HepG2 (cell line): ENCODE results near the gene IP6K3. TPM values are rescaled to one million over a fixed set of nuclear protein-coding genes. Genes with fewer than 3 reads are reported as not detected.

ENCODE experiments used
- ATAC-seq: fragments of 200-7000 bp; cut with Tn5 transposase; 3 replicates; pipeline ENCODE4 v1.9.1; 2020; ENCODE audit warnings: mild to moderate bottlenecking, moderate library complexity
- BruUV-seq: library from RNA; stranded (reverse); fragments of 400-500 nt; replicated peaks from 2 replicates; lab custom pipeline; 2021; lab: Mats Ljungman, UMichigan
- CTCF ChIA-PET: fragments of 300-600 bp; formaldehyde crosslinking; extraction: SDS; loops from one replicate; lab custom pipeline; 2021; ENCODE audit warnings: low total read pairs, inconsistent platforms, low intra/inter-chr PET ratio; lab: Yijun Ruan, JAX
- POLR2A ChIA-PET: fragments of 350-600 bp; sonication (Branson Sonifier 250); formaldehyde crosslinking; loops from one replicate; lab custom pipeline; 2020; ENCODE audit warnings: antibody characterized with exemption, inconsistent platforms; lab: Yijun Ruan, JAX
- DNase-seq: peaks from one replicate; pipeline ENCODE4 v3.0.0-alpha.2; 2015; ENCODE audit warnings: low spot score
- FAIRE-seq: peaks from 3 replicates; lab custom pipeline; 2011; peaks lifted over from hg19 to GRCh38; lab: Jason Lieb, UNC
- H2AFZ ChIP-seq: one replicate; pipeline ENCODE4 v1.6.1; 2011; ENCODE audit warnings: low read length, inconsistent platforms
- H3K27ac ChIP-seq: fragments of 300-600 bp; 3 replicates; pipeline ENCODE4 v1.8.0; 2011; ENCODE audit warnings: mixed run types, mild to moderate bottlenecking, mixed read lengths, low read length, inconsistent platforms; ENCODE audit not compliant: insufficient read depth; ENCODE audit errors: extremely low read length
- H3K27me3 ChIP-seq, 2 experiments: fragments of 200-600 bp in 1 of 2; 2 replicates in 1 of 2; 3 replicates in 1 of 2; pipeline versions ENCODE4 v1.6.0 to v1.8.0; 2011; ENCODE audit warnings: low read length in 2 of 2, mild to moderate bottlenecking in 2 of 2, moderate library complexity in 2 of 2, inconsistent platforms in 1 of 2; ENCODE audit not compliant: insufficient read depth in 2 of 2, control insufficient read depth in 1 of 2
- H3K36me3 ChIP-seq, 2 experiments: fragments of 200-600 bp in 1 of 2; replicated peaks in 1 of 2; 2 replicates in 1 of 2; 3 replicates in 1 of 2; pipeline versions ENCODE4 v1.5.1 to v1.8.0; 2011; ENCODE audit warnings: low read length in 2 of 2, inconsistent platforms in 1 of 2; ENCODE audit not compliant: insufficient read depth in 2 of 2, control insufficient read depth in 1 of 2
- H3K4me1 ChIP-seq: 2 replicates; pipeline ENCODE4 v1.5.1; 2012; ENCODE audit warnings: low read length, inconsistent platforms; ENCODE audit not compliant: insufficient read depth
- H3K4me2 ChIP-seq: 2 replicates; pipeline ENCODE4 v1.6.0; 2011; ENCODE audit warnings: low read depth, low read length, inconsistent platforms
- H3K4me3 ChIP-seq, 3 experiments: fragments of 200-600 bp in 1 of 3; sonication (generic), shearing (Covaris generic) in 1 of 3; replicated peaks in 1 of 3; 2 replicates each; pipeline ENCODE4 v1.5.1; 2011 to 2016; ENCODE audit warnings: low read length in 3 of 3, inconsistent platforms in 2 of 3, low read depth in 2 of 3, mild to moderate bottlenecking in 2 of 3, control low read depth in 1 of 3, mixed read lengths in 1 of 3; ENCODE audit not compliant: insufficient read depth in 1 of 3
- H3K79me2 ChIP-seq: one replicate; pipeline ENCODE4 v1.6.1; 2011; ENCODE audit warnings: low read length, inconsistent platforms; ENCODE audit not compliant: insufficient read depth
- H3K9ac ChIP-seq: 2 replicates; pipeline ENCODE4 v1.6.0; 2011; ENCODE audit warnings: mild to moderate bottlenecking, low read depth, low read length, inconsistent platforms; ENCODE audit not compliant: insufficient read depth
- H3K9me3 ChIP-seq: 2 replicates; pipeline ENCODE4 v1.5.1; 2012; ENCODE audit warnings: mild to moderate bottlenecking, low read length
- H4K20me1 ChIP-seq: 2 replicates; pipeline ENCODE4 v1.6.0; 2011; ENCODE audit warnings: inconsistent platforms, mild to moderate bottlenecking, low read length, moderate library complexity; ENCODE audit not compliant: insufficient read depth
- BHLHE40 ChIP-seq: IDR thresholded peaks from 2 replicates; pipeline ENCODE4 v1.6.1; 2011; ENCODE audit warnings: low read length, improper control_type of control experiment
- CENPBD1 ChIP-seq: sonication (generic); formaldehyde crosslinking; IDR thresholded peaks from 2 replicates; pipeline ENCODE4 v1.8.0; 2022; ENCODE audit warnings: missing genetic modification reagents, low read depth, mild to moderate bottlenecking, borderline replicate concordance
- CHD2 ChIP-seq: IDR thresholded peaks from 2 replicates; pipeline ENCODE4 v1.6.1; 2011; ENCODE audit warnings: low read depth, low read length, improper control_type of control experiment
- EED ChIP-seq: sonication (generic); formaldehyde crosslinking; IDR thresholded peaks from 2 replicates; pipeline ENCODE4 v1.5.0; 2020; ENCODE audit warnings: mild to moderate bottlenecking, missing genetic modification reagents
- GPBP1L1 ChIP-seq: sonication (generic); formaldehyde crosslinking; IDR thresholded peaks from 2 replicates; pipeline ENCODE4 v1.5.0; 2020; ENCODE audit warnings: mild to moderate bottlenecking, missing genetic modification reagents
- HMG20B ChIP-seq: conservative IDR thresholded peaks from 2 replicates; pipeline ENCODE4 v1.6.1; 2016; ENCODE audit warnings: missing genetic modification reagents, missing compliant biosample characterization
- HOXA3 ChIP-seq: sonication (generic); formaldehyde crosslinking; IDR thresholded peaks from 2 replicates; pipeline ENCODE4 v1.5.0; 2020; ENCODE audit warnings: missing genetic modification reagents
- MED1 ChIP-seq: sonication (generic); formaldehyde crosslinking; IDR thresholded peaks from 2 replicates; pipeline ENCODE4 v1.4.0; 2020; ENCODE audit warnings: missing genetic modification reagents
- NFKBIZ ChIP-seq: IDR thresholded peaks from 2 replicates; pipeline ENCODE4 v1.6.1; 2018; ENCODE audit warnings: missing genetic modification reagents, missing compliant biosample characterization
- RBAK ChIP-seq: sonication (generic); formaldehyde crosslinking; IDR thresholded peaks from 2 replicates; pipeline ENCODE4 v1.5.1; 2020; ENCODE audit warnings: mild to moderate bottlenecking, missing genetic modification reagents
- RNF2 ChIP-seq: fragments of 450-650 bp; conservative IDR thresholded peaks from 2 replicates; pipeline ENCODE4 v1.6.1; 2016; ENCODE audit warnings: low read depth
- SMAD9 ChIP-seq: sonication (generic); formaldehyde crosslinking; IDR thresholded peaks from 2 replicates; pipeline ENCODE4 v1.5.1; 2020; ENCODE audit warnings: mild to moderate bottlenecking, missing genetic modification reagents
- SOX13 ChIP-seq, 3 experiments: fragments of 450-650 bp in 1 of 3; sonication (generic) in 1 of 3; formaldehyde crosslinking in 1 of 3; IDR thresholded peaks in 2 of 3; conservative IDR thresholded peaks in 1 of 3; 2 replicates each; pipeline versions ENCODE4 v1.5.0 to v1.6.1; 2016 to 2020; ENCODE audit warnings: antibody characterized with exemption in 1 of 3, mild to moderate bottlenecking in 1 of 3, missing compliant biosample characterization in 1 of 3, missing genetic modification reagents in 1 of 3, moderate library complexity in 1 of 3
- TOE1 ChIP-seq: sonication (generic); formaldehyde crosslinking; IDR thresholded peaks from 2 replicates; pipeline ENCODE4 v1.4.0; 2020; ENCODE audit warnings: mild to moderate bottlenecking, missing genetic modification reagents
- ZEB1 ChIP-seq: IDR thresholded peaks from 2 replicates; pipeline ENCODE4 v1.6.1; 2012; ENCODE audit warnings: mild to moderate bottlenecking, low read depth, inconsistent platforms; ENCODE audit not compliant: insufficient replicate concordance
- ZFY ChIP-seq: sonication (generic); formaldehyde crosslinking; IDR thresholded peaks from 2 replicates; pipeline ENCODE4 v1.4.0; 2020; ENCODE audit warnings: missing genetic modification reagents
- ZNF414 ChIP-seq: sonication (generic); formaldehyde crosslinking; IDR thresholded peaks from 2 replicates; pipeline ENCODE4 v1.5.0; 2020; ENCODE audit warnings: missing genetic modification reagents
- ZNF570 ChIP-seq: sonication (generic); formaldehyde crosslinking; IDR thresholded peaks from 2 replicates; pipeline ENCODE4 v1.4.0; 2020; ENCODE audit warnings: mild to moderate bottlenecking, missing genetic modification reagents, borderline replicate concordance
- WGBS: methylation state at CpG from one replicate; pipeline ENCODE4 v1.1.6; 2017; ENCODE audit warnings: low lambda C conversion rate; 5-methylcytosine and 5-hydroxymethylcytosine counted together
- in situ Hi-C: cut with HindIII; loops from 2 replicates; pipeline ENCODE4 v1.10.0; 2017; ENCODE audit warnings: low pct_unique_long_range_greater_than_20kb; ENCODE audit not compliant: extremely low pct_ligation_motif_present
- intact Hi-C: fragments of 100-400 bp; cut with micrococcal nuclease; formaldehyde crosslinking; loops from one replicate; pipeline ENCODE4 v1.10.0; 2022; ENCODE audit not compliant: unreplicated experiment
- polyA plus RNA-seq, 8 experiments: library from polyadenylated mRNA; depleted of rRNA in 3 of 8; stranded (reverse) in 7 of 8; unstranded in 1 of 8; fragments of >200 nt; fragmentation: Illumina TruSeq in 4 of 8; extraction: Trizol in 4 of 8; gene quantifications; 2 replicates each; pipeline versions ENCODE4 v1.2.1 to v1.2.3, GENCODE V29; 2011 to 2016; ENCODE audit warnings: low read depth in 4 of 8, missing spikeins in 1 of 8, mixed read lengths in 1 of 8; ENCODE audit not compliant: insufficient read depth in 1 of 8
- total RNA-seq, 5 experiments: library from RNA; depleted of rRNA; stranded (reverse); fragments of >200 nt; fragmentation: Illumina TruSeq; extraction: Trizol; gene quantifications; 2 replicates each; pipeline ENCODE4 v1.2.3, GENCODE V29; 2016; ENCODE audit warnings: low read depth in 1 of 5
- TF ChIP-seq, protein P1 (sequence below), 2 experiments: fragments of 450-650 bp in 1 of 2; sonication (generic) in 1 of 2; formaldehyde crosslinking; IDR thresholded peaks; 2 replicates each; pipeline versions ENCODE4 v1.5.0 to v1.8.0; 2020 to 2022; ENCODE audit warnings: mild to moderate bottlenecking in 1 of 2, missing genetic modification reagents in 1 of 2
- TF ChIP-seq, protein P2 (sequence below): sonication (generic); formaldehyde crosslinking; IDR thresholded peaks from 2 replicates; pipeline ENCODE4 v1.5.1; 2020; ENCODE audit warnings: mild to moderate bottlenecking, missing genetic modification reagents

Gene IP6K3
- total and polyA plus RNA-seq, 2 of the 13 experiments (the other 11 are each of a cell fraction or from before 2014, with no cell fraction given) = 0.11 to 0.18 TPM

- DNase-seq (no peak), ATAC-seq (no peak), FAIRE-seq (no peak)
- H3K4me2 ChIP-seq = no peak overlapping the region
- H3K9me3 ChIP-seq = no peaks in the 10 kb centered on the region
- no peak overlapping the region for H2AFZ ChIP-seq
- CTCF ChIA-PET = interaction anchor here (0.7 kb wide), 1 partner anchor 10 kb away, joined by 3 read pairs; no protein-coding TSS in a partner anchor
- no peaks in the 10 kb centered on the region for H3K79me2 ChIP-seq
- TF ChIP-seq SOX13 (IDR thresholded peaks at IDR 0.05) (no peak), SOX13 (CRISPR knock-in tag; conservative IDR thresholded peaks at IDR 0.05 in 1 of 2, IDR thresholded peaks at IDR 0.05 in 1 of 2) (no peak), ZFY (no peak), CHD2 (no peak), ZNF570 (CRISPR knock-in tag) (no peak), RNF2 (no peak), NFKBIZ (CRISPR knock-in tag) (no peak), GPBP1L1 (CRISPR knock-in tag) (no peak), MED1 (no peak), ZEB1 (no peak), HMG20B (no peak), CENPBD1 (CRISPR knock-in tag) (no peak), BHLHE40 (no peak), RBAK (no peak), ZNF414 (CRISPR knock-in tag) (no peak), HOXA3 (CRISPR knock-in tag) (no peak), SMAD9 (CRISPR knock-in tag) (no peak), EED (CRISPR knock-in tag) (no peak), TOE1 (no peak)
- TF ChIP-seq, protein P1, sequence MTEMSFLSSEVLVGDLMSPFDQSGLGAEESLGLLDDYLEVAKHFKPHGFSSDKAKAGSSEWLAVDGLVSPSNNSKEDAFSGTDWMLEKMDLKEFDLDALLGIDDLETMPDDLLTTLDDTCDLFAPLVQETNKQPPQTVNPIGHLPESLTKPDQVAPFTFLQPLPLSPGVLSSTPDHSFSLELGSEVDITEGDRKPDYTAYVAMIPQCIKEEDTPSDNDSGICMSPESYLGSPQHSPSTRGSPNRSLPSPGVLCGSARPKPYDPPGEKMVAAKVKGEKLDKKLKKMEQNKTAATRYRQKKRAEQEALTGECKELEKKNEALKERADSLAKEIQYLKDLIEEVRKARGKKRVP (CRISPR knock-in tag; IDR thresholded peaks at IDR 0.05) = no peak
- TF ChIP-seq, protein P2, sequence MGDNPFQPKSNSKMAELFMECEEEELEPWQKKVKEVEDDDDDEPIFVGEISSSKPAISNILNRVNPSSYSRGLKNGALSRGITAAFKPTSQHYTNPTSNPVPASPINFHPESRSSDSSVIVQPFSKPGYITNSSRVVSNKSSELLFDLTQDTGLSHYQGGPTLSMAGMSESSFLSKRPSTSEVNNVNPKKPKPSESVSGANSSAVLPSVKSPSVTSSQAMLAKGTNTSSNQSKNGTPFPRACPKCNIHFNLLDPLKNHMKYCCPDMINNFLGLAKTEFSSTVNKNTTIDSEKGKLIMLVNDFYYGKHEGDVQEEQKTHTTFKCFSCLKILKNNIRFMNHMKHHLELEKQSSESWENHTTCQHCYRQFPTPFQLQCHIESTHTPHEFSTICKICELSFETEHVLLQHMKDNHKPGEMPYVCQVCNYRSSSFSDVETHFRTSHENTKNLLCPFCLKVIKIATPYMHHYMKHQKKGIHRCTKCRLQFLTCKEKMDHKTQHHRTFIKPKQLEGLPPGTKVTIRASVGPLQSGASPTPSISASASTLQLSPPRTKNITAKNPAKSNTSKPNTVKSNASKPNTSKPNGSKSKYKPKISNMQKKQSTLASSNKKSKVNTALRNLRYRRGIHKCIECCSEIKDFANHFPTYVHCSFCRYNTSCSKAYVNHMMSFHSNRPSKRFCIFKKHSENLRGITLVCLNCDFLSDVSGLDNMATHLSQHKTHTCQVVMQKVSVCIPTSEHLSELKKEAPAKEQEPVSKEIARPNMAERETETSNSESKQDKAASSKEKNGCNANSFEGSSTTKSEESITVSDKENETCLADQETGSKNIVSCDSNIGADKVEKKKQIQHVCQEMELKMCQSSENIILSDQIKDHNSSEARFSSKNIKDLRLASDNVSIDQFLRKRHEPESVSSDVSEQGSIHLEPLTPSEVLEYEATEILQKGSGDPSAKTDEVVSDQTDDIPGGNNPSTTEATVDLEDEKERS = no peak
- no peaks in the 10 kb centered on the region for H3K36me3 ChIP-seq
- intact Hi-C loops = no loop called here
- 67% methylated on average over 11 of the region's 11 CpGs for WGBS
- peaks cover 35% of the 10 kb centered on the region for H3K4me1 ChIP-seq
- no peaks in the 10 kb centered on the region for H4K20me1 ChIP-seq
- H3K27ac ChIP-seq = no peak overlapping the region
- peaks cover 0 to 10% of the 10 kb centered on the region in 2 experiments; a peak in 3 of 5 replicates for H3K27me3 ChIP-seq
- no TSS peak for BruUV-seq
- H3K9ac ChIP-seq = no peak overlapping the region
- in situ Hi-C loops = no loop called here
- POLR2A ChIA-PET = no interaction called here
- no peak overlapping the region for H3K4me3 ChIP-seq
Measured at GRCh38 chr6:33754222-33754621, 7.5 kb upstream of the IP6K3 start.
